Adrenal gland (tissue), 5 donors: ENCODE data around the gene TBC1D9.

Source experiments
- CTCF ChIP-seq, 6 experiments: fragments of 450-650 bp in 4 of 6; fragments of 200-600 bp in 2 of 6; sonication (generic) in 1 of 6; IDR thresholded peaks; 1 replicate in 5 of 6; 2 replicates in 1 of 6; pipeline versions ENCODE4 v1.5.1 to v1.8.0; 2016 to 2021; ENCODE audit warnings: antibody characterized with exemption in 6 of 6, mild to moderate bottlenecking in 2 of 6, moderate library complexity in 1 of 6
- POLR2A ChIP-seq, 2 donors: fragments of 450-650 bp; IDR thresholded peaks; one replicate each; pipeline ENCODE4 v1.6.1; 2017; ENCODE audit warnings: antibody characterized with exemption in 2 of 2, mild to moderate bottlenecking in 2 of 2, moderate library complexity in 1 of 2
- donor health status: DM: no; HTN: no; CAD: no.

DNA sequence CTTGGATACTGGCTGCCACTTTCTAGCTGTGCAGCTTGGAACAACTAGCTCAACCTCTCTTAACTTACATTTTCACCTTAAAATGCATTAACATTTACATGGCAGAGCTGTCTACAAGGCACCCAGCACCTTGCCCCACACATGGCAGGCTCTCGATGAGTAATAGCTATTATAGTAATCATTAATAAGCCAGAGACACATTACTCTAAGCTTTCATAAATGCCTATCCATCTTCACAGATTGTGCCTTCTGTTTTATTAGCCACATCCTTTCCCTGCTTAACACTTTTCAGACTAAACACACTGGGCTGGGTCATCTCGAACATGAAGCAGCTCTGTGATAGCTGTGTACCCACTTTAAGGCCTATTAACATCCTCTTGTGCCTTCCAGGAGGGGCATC lies 103.6 kb downstream of the TBC1D9 start:
- TF ChIP-seq CTCF (IDR thresholded peaks at IDR 0.05) (no peak), POLR2A (IDR thresholded peaks at IDR 0.05) (no peak)
